Fibroblast of pulmonary artery (primary cell): ENCODE results near the gene ST8SIA5.

Experiments
- DNase-seq: peaks from one replicate; pipeline ENCODE4 v3.0.0-alpha.2; 2010; ENCODE audit warnings: low read depth
- H3K4me3 ChIP-seq: replicated peaks from 2 replicates; pipeline ENCODE4 v1.5.1; 2011; ENCODE audit warnings: low read depth, mild to moderate bottlenecking, control low read depth, low read length, moderate library complexity
- TF ChIP-seq, protein P1 (sequence below): IDR thresholded peaks from 2 replicates; pipeline ENCODE4 v1.5.1; 2011; ENCODE audit warnings: mild to moderate bottlenecking, control low read depth, low read length, inconsistent platforms; ENCODE audit errors: missing control alignments

ST8SIA5 gene

DNA sequence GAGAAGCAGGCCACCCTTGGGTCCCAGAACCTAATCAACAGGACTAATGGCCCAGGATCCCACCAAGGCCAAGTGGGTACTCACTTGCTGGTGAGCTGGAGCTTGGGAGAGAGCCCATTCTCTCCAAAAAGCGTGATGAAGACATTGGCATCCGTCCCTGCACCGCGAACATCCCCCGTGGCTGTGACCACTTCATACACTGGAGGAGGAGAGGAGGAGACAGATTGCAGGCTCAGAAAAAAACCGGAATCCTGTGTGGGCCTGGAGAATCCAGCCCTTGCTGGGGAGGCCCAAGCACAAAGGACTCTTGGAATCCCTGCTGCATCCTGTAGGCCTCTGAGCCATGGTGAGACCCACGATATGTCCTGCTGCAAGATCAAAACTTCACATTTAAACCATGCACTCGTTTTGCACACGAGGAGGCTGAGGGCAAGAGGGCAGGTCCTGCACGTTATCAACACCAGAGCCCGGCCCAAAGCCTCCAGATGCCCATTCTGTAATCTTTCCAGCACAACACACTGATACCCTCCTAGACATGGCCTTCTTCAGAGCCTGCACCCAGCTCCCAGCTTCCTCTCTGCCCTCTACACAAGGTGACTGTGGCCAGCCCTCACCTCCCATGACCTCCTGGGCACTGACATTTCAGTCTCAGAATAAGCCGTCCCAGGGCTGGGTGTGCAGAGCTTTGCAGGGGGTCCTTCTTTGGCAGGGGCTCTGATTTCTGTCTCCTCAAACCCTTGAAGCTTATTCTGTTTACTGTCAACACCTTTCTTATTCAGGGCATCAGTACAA lies 107.6 kb downstream of the ST8SIA5 start:
- TF ChIP-seq, protein P1, sequence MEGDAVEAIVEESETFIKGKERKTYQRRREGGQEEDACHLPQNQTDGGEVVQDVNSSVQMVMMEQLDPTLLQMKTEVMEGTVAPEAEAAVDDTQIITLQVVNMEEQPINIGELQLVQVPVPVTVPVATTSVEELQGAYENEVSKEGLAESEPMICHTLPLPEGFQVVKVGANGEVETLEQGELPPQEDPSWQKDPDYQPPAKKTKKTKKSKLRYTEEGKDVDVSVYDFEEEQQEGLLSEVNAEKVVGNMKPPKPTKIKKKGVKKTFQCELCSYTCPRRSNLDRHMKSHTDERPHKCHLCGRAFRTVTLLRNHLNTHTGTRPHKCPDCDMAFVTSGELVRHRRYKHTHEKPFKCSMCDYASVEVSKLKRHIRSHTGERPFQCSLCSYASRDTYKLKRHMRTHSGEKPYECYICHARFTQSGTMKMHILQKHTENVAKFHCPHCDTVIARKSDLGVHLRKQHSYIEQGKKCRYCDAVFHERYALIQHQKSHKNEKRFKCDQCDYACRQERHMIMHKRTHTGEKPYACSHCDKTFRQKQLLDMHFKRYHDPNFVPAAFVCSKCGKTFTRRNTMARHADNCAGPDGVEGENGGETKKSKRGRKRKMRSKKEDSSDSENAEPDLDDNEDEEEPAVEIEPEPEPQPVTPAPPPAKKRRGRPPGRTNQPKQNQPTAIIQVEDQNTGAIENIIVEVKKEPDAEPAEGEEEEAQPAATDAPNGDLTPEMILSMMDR, result no peak
- no peak for DNase-seq
- H3K4me3 ChIP-seq, result no peak overlapping the region

- H3K4me3 ChIP-seq, result no peak overlapping the region
- DNase-seq, result no peak
- TF ChIP-seq, protein P1, result no peak
Measured at GRCh38 chr18:46646468-46646867, 110.4 kb downstream of the ST8SIA5 start.

- no peak for DNase-seq
- TF ChIP-seq, protein P1, result no peak
- no peak overlapping the region for H3K4me3 ChIP-seq
Measured at GRCh38 chr18:46642561-46642960, 114.3 kb downstream of the ST8SIA5 start.

DNA sequence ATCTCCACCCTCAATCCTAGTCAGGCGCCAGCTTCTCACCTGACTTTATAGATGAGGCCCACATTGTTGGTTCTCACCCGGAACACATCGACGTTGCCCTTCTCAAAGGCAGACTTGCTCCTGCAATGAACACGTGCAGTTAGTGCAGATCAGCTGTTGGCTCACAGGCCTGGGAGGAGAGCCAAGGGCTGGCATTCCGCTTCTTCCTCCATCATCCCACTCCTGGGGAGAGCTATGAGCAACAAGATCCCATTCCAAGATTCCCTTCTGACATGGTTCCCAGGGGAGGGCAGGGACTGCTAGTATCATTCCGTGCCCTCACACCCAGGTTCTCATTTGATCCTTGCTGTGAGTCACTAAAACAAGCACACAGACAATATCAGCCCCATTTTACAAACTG lies 114.9 kb downstream of the ST8SIA5 start:
- DNase-seq, result no peak
- TF ChIP-seq, protein P1, result no peak
- H3K4me3 ChIP-seq, result no peak overlapping the region

DNA sequence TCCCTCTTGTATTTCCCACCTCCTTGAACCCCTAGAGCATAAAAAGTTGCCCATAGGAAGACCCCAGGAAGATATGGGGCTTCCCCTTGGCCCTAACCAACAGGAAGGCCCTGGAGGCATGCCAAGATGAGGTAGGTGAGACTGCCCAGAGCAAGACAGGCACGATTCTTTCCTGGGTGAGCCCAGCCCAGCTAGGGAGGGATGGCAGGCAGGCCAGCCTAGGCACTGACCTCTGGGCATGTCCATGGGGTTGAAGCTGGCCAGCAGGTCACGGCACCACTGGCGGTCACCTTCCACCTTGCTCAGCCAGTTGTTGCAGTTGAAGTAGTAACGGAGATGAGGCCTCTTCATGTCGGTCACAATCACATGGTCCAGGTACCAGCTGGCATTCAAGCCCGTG lies 117.5 kb downstream of the ST8SIA5 start:
- TF ChIP-seq, protein P1, result no peak
- no peak for DNase-seq
- H3K4me3 ChIP-seq, result no peak overlapping the region

- TF ChIP-seq, protein P1, result no peak
- H3K4me3 ChIP-seq, result no peak overlapping the region
- DNase-seq, result no peak
Measured at GRCh38 chr18:46636040-46636630, 120.7 kb downstream of the ST8SIA5 start.
